ENCODE results near the gene SCYL1. TPM values are rescaled to one million over a fixed set of nuclear protein-coding genes. Genes with fewer than 3 reads are reported as not detected.
A peak's percentile ranks its signal among the peaks of the same experiment; 100 is the strongest.

The SCYL1 gene
- total RNA-seq, 1 experiment from 2014 or later = 104 TPM

DNA sequence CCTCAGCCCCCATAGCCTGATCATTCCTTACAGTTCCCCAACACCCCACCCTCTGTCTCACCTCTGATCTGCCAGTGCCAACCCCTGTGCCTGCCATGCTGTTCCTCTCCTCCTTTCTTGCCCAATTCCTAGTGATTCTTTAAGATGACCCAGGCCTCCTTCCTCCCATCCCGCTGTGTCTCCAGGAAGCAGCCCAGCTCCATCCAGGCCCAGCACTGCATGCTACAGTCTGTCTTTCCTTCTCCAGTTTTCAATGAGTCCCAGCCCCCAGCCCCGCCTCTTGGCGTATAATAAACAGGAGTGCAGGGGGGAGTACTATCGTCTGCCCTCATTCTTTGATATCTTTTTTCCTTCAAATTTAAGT is 21.0 kb downstream of the SCYL1 start:
- Histone ChIP-seq H3K36me3 (ENCODE audit: control insufficient read depth in 1 of 2, insufficient read depth in 2 of 2, low read length in 2 of 2) (peaks cover 5 to 15% of the 10 kb centered on the region in 2 experiments), H2AFZ (ENCODE audit: low read depth, low read length, poor library complexity, severe bottlenecking) (no peak overlapping the region), H3K9me2 (ENCODE audit: insufficient read depth) (no peaks in the 10 kb centered on the region), H3K4me1 (ENCODE audit: control insufficient read depth in 1 of 2, insufficient read depth in 2 of 2, low read length in 2 of 2) (peaks cover 18 to 27% of the 10 kb centered on the region in 2 experiments), H3K27ac (ENCODE audit: low read depth, low read length) (no peak overlapping the region; the same call in 1 of the 2 replicates), H3K27me3 (ENCODE audit: insufficient read depth, low read length) (no peaks in the 10 kb centered on the region), H3K4me3 (replicated peaks in 1 of 2; ENCODE audit: low read depth in 1 of 2, low read length in 2 of 2) (no peak overlapping the region), H3K4me2 (ENCODE audit: low read length) (peak overlapping the region; percentile 64), H4K20me1 (ENCODE audit: insufficient read depth) (no peaks in the 10 kb centered on the region), H3K9me3 (ENCODE audit: control insufficient read depth in 1 of 2, insufficient read depth in 1 of 2, low read depth in 1 of 2, low read length in 2 of 2) (no peaks in the 10 kb centered on the region), H3K9ac (ENCODE audit: low read length) (no peak overlapping the region), H3K79me2 (ENCODE audit: insufficient read depth, low read length) (no peaks in the 10 kb centered on the region)
- DNase-seq (ENCODE audit: low read depth, low spot score) = no peak
- ChIA-PET CTCF (no interaction called here), POLR2A (no interaction called here), RAD21 (ENCODE audit: low non-redundant PET in 1 of 2, low total read pairs in 2 of 2, uncharacterized antibody in 2 of 2, unreplicated experiment in 2 of 2) (interaction anchor here in 1 of 2 experiments (1.5 kb wide), 1 partner anchor 24 kb away, joined by 4 read pairs; the partner anchor contains the start of gene ZNRD2)
- intact Hi-C loops (cut with micrococcal nuclease) = no loop called here
- no TSS peak for BruUV-seq (replicated peaks)
- TF ChIP-seq, protein P1, sequence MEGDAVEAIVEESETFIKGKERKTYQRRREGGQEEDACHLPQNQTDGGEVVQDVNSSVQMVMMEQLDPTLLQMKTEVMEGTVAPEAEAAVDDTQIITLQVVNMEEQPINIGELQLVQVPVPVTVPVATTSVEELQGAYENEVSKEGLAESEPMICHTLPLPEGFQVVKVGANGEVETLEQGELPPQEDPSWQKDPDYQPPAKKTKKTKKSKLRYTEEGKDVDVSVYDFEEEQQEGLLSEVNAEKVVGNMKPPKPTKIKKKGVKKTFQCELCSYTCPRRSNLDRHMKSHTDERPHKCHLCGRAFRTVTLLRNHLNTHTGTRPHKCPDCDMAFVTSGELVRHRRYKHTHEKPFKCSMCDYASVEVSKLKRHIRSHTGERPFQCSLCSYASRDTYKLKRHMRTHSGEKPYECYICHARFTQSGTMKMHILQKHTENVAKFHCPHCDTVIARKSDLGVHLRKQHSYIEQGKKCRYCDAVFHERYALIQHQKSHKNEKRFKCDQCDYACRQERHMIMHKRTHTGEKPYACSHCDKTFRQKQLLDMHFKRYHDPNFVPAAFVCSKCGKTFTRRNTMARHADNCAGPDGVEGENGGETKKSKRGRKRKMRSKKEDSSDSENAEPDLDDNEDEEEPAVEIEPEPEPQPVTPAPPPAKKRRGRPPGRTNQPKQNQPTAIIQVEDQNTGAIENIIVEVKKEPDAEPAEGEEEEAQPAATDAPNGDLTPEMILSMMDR (IDR thresholded peaks at IDR 0.05 in 2 of 3, conservative IDR thresholded peaks at IDR 0.05 in 1 of 3; ENCODE audit: borderline replicate concordance in 1 of 3, insufficient read depth in 1 of 3, low read depth in 2 of 3, low read length in 2 of 3) = no peak
- TF ChIP-seq MAX (IDR thresholded peaks at IDR 0.05) = no peak
- TF ChIP-seq SP1 (IDR thresholded peaks at IDR 0.05; ENCODE audit: low read depth) = no peak
- ATAC-seq = no peak

- ATAC-seq (peak; percentile 68), DNase-seq (ENCODE audit: low read depth, low spot score) (peak; percentile 50)
- Histone ChIP-seq H3K4me2 (ENCODE audit: low read length) (peak overlapping the region; percentile 64), H3K36me3 (ENCODE audit: control insufficient read depth in 1 of 2, insufficient read depth in 2 of 2, low read length in 2 of 2) (peaks cover 5 to 15% of the 10 kb centered on the region in 2 experiments), H3K4me1 (ENCODE audit: control insufficient read depth in 1 of 2, insufficient read depth in 2 of 2, low read length in 2 of 2) (peaks cover 18 to 27% of the 10 kb centered on the region in 2 experiments), H3K27ac (ENCODE audit: low read depth, low read length) (peak overlapping the region; percentile 54; the same call in 1 of the 2 replicates), H3K27me3 (ENCODE audit: insufficient read depth, low read length) (no peaks in the 10 kb centered on the region), H2AFZ (ENCODE audit: low read depth, low read length, poor library complexity, severe bottlenecking) (no peak overlapping the region), H3K79me2 (ENCODE audit: insufficient read depth, low read length) (no peaks in the 10 kb centered on the region), H3K9me3 (ENCODE audit: control insufficient read depth in 1 of 2, insufficient read depth in 1 of 2, low read depth in 1 of 2, low read length in 2 of 2) (no peaks in the 10 kb centered on the region), H3K9me2 (ENCODE audit: insufficient read depth) (no peaks in the 10 kb centered on the region), H3K4me3 (replicated peaks in 1 of 2; ENCODE audit: low read depth in 1 of 2, low read length in 2 of 2) (peak overlapping the region; percentile 20 to 35), H3K9ac (ENCODE audit: low read length) (0 out of 2 replicates have a peak overlapping the region, but pooled peaks have one; percentile 32), H4K20me1 (ENCODE audit: insufficient read depth) (no peaks in the 10 kb centered on the region)
- intact Hi-C loops (cut with micrococcal nuclease) = no loop called here
- BruUV-seq (replicated peaks) = no TSS peak
- TF ChIP-seq CBX3 (IDR thresholded peaks at IDR 0.05; ENCODE audit: low read depth) = no peak
- no peak for TF ChIP-seq MAX (IDR thresholded peaks at IDR 0.05)
- RAD21 ChIA-PET (ENCODE audit: low non-redundant PET in 1 of 2, low total read pairs in 2 of 2, uncharacterized antibody in 2 of 2, unreplicated experiment in 2 of 2) = interaction anchor here in 1 of 2 experiments (1.5 kb wide), 1 partner anchor 24 kb away, joined by 4 read pairs; the partner anchor contains the start of gene ZNRD2
- CTCF ChIA-PET = interaction anchor here (0.7 to 0.8 kb wide), 2 partner anchors 47 to 284 kb away, joined by 4 to 6 read pairs; partner anchors contain the start of gene POLA2
- POLR2A ChIA-PET = interaction anchor here (0.6 to 1.0 kb wide), 11 partner anchors 8 to 405 kb away, joined by 3 to 8 read pairs (median 4); partner anchors contain the start of gene CFL1
Observed at GRCh38 chr11:65546217-65546958, 21.5 kb downstream of the SCYL1 start.
